Measurements from ENCODE around the gene HOXB2. TPM values are rescaled to one million over a fixed set of nuclear protein-coding genes. Genes with fewer than 3 reads are reported as not detected.
A peak's percentile ranks its signal among the peaks of the same experiment; 100 is the strongest.

Gene HOXB2
- total RNA-seq, 1 donor from 2014 or later = 4.1 TPM

GRCh38 chr17:48578616-48579470, 33.9 kb upstream of the HOXB2 start:
- DNase-seq = no peak

GRCh38 chr17:48577946-48578615, 33.2 kb upstream of the HOXB2 start, which contains the start of gene HOXB4:
Gene HOXB4, minus strand, starts transcription at chr17:48578350. Its CDS starts 31 bp downstream, at chr17:48578319.
- DNase-seq = peak; percentile 82

GRCh38 chr17:48577330-48577945, 32.5 kb upstream of the HOXB2 start:
- DNase-seq = no peak

GRCh38 chr17:48576479-48577309, 31.8 kb upstream of the HOXB2 start:
- no peak for DNase-seq

GRCh38 chr17:48575673-48576478, 31.0 kb upstream of the HOXB2 start:
- no peak for DNase-seq

GRCh38 chr17:48575066-48575582, 30.2 kb upstream of the HOXB2 start:
- DNase-seq = no peak

- no peak for DNase-seq
Observed at GRCh38 chr17:48574505-48575065, 29.7 kb upstream of the HOXB2 start.

- no peak for DNase-seq
Observed at GRCh38 chr17:48571826-48572417, 27.0 kb upstream of the HOXB2 start.

GRCh38 chr17:48571024-48571818, 26.3 kb upstream of the HOXB2 start:
- no peak for DNase-seq

GRCh38 chr17:48570325-48571023, 25.6 kb upstream of the HOXB2 start:
- DNase-seq = no peak

- DNase-seq = no peak
Observed at GRCh38 chr17:48569674-48570324, 24.9 kb upstream of the HOXB2 start.

GRCh38 chr17:48569240-48569582, 24.3 kb upstream of the HOXB2 start:
- DNase-seq = no peak

GRCh38 chr17:48568499-48569239, 23.8 kb upstream of the HOXB2 start:
- no peak for DNase-seq

GRCh38 chr17:48567646-48568354, 22.9 kb upstream of the HOXB2 start:
- no peak for DNase-seq

GRCh38 chr17:48567209-48567608, 22.3 kb upstream of the HOXB2 start:
- no peak for DNase-seq

- DNase-seq = no peak
Observed at GRCh38 chr17:48566717-48567116, 21.8 kb upstream of the HOXB2 start.
